Prostate gland (tissue), 2 donors: ENCODE results near the gene DHX30. TPM values are rescaled to one million over a fixed set of nuclear protein-coding genes. Genes with fewer than 3 reads are reported as not detected.

Experiments used
- DNase-seq: peaks from one replicate; pipeline ENCODE4 v3.0.0-alpha.2; 2019; ENCODE audit warnings: low spot score
- H3K27ac ChIP-seq, 2 donors: fragments of 200-600 bp; sonication (generic); 2 replicates each; pipeline ENCODE4 v1.5.1; 2017 to 2019
- H3K27me3 ChIP-seq: fragments of 200-600 bp; sonication (generic); replicated peaks from 2 replicates; pipeline ENCODE4 v1.5.1; 2019; ENCODE audit not compliant: insufficient read depth
- H3K36me3 ChIP-seq, 2 donors: fragments of 200-600 bp; sonication (generic); 1 replicate in 1 of 2; 2 replicates in 1 of 2; pipeline versions ENCODE4 v1.5.1 to v1.8.1; 2017 to 2019
- H3K4me1 ChIP-seq: fragments of 200-600 bp; sonication (generic); replicated peaks from 2 replicates; pipeline ENCODE4 v1.5.1; 2019
- H3K4me3 ChIP-seq, 2 donors: fragments of 200-600 bp; sonication (generic); 2 replicates each; pipeline ENCODE4 v1.5.1; 2017 to 2019
- H3K9me3 ChIP-seq: fragments of 200-600 bp; sonication (generic); 2 replicates; pipeline ENCODE4 v1.5.1; 2017
- CTCF ChIP-seq, 4 experiments: fragments of 200-600 bp in 2 of 4; fragments of 450-650 bp in 2 of 4; sonication (generic) in 2 of 4; IDR thresholded peaks; 1 replicate in 3 of 4; 2 replicates in 1 of 4; pipeline ENCODE4 v1.5.1; 2016 to 2019; ENCODE audit warnings: antibody characterized with exemption in 4 of 4, mild to moderate bottlenecking in 2 of 4, moderate library complexity in 2 of 4
- POLR2A ChIP-seq: fragments of 450-650 bp; IDR thresholded peaks from one replicate; pipeline ENCODE4 v1.6.1; 2016; ENCODE audit warnings: antibody characterized with exemption, mild to moderate bottlenecking
- POLR2AphosphoS5 ChIP-seq: sonication (generic); formaldehyde crosslinking; IDR thresholded peaks from one replicate; pipeline ENCODE4 v1.6.1; 2017; ENCODE audit warnings: antibody characterized with exemption
- whole genome bisulfite sequencing: methylation state at CpG from one replicate; pipeline ENCODE4 v1.1.5; 2018; 5-methylcytosine and 5-hydroxymethylcytosine counted together
- intact Hi-C: fragments of 100-400 bp; cut with DNase I; formaldehyde crosslinking; loops from one replicate; pipeline ENCODE4 v1.14.2; 2022
- total RNA-seq, 2 donors: library from RNA; depleted of rRNA; stranded (reverse); fragments of >200 nt; gene quantifications; one replicate each; pipeline ENCODE4 v1.1.0, GENCODE V29; 2016

DHX30 gene
- total RNA-seq, 2 donors from 2014 or later: 72.9 to 107 TPM

GRCh38 chr3:47792699-47793098 lies 10.2 kb upstream of the DHX30 start:
- TF ChIP-seq CTCF (IDR thresholded peaks at IDR 0.05) (no peak), POLR2A (no peak), POLR2AphosphoS5 (no peak)
- no peaks in the 10 kb centered on the region for H3K9me3 ChIP-seq
- H3K27ac ChIP-seq: no peak overlapping the region
- no peak for DNase-seq
- no peak overlapping the region for H3K4me3 ChIP-seq
- intact Hi-C loops: no loop called here
- no peaks in the 10 kb centered on the region for H3K27me3 ChIP-seq
- 96% methylated on average over 2 of the region's 2 CpGs for WGBS
- no peaks in the 10 kb centered on the region for H3K4me1 ChIP-seq
- H3K36me3 ChIP-seq: no peaks in the 10 kb centered on the region

GRCh38 chr3:47794544-47794943 lies 8.4 kb upstream of the DHX30 start:
- no peak for TF ChIP-seq POLR2A
- no peak for TF ChIP-seq CTCF (IDR thresholded peaks at IDR 0.05)
- no peak for TF ChIP-seq POLR2AphosphoS5
- H3K27ac ChIP-seq: no peak overlapping the region
- intact Hi-C loops: no loop called here
- no peak for DNase-seq
- no peaks in the 10 kb centered on the region for H3K27me3 ChIP-seq
- no peaks in the 10 kb centered on the region for H3K4me1 ChIP-seq
- 87% methylated on average over 4 of the region's 4 CpGs for WGBS
- H3K36me3 ChIP-seq: no peaks in the 10 kb centered on the region
- H3K4me3 ChIP-seq: no peak overlapping the region
- H3K9me3 ChIP-seq: no peaks in the 10 kb centered on the region

GRCh38 chr3:47799733-47800132 lies 3.2 kb upstream of the DHX30 start:
- no peak overlapping the region for H3K27ac ChIP-seq
- H3K9me3 ChIP-seq: no peaks in the 10 kb centered on the region
- TF ChIP-seq POLR2AphosphoS5 (no peak), POLR2A (no peak), CTCF (IDR thresholded peaks at IDR 0.05) (no peak)
- intact Hi-C loops: no loop called here
- WGBS: 90% methylated on average over 4 of the region's 4 CpGs
- no peaks in the 10 kb centered on the region for H3K36me3 ChIP-seq
- no peaks in the 10 kb centered on the region for H3K4me1 ChIP-seq
- no peaks in the 10 kb centered on the region for H3K27me3 ChIP-seq
- H3K4me3 ChIP-seq: no peak overlapping the region
- no peak for DNase-seq

GRCh38 chr3:47803480-47804025 lies 615 bp downstream of the DHX30 start:
- intact Hi-C loops: no loop called here
- under 1% methylated on average over 13 of the region's 20 CpGs for WGBS
- no peak for TF ChIP-seq POLR2A

GRCh38 chr3:47804577-47804976 lies 1.6 kb downstream of the DHX30 start:
- Histone ChIP-seq H3K4me3 (no peak overlapping the region), H3K27me3 (no peaks in the 10 kb centered on the region), H3K27ac (no peak overlapping the region), H3K9me3 (no peaks in the 10 kb centered on the region), H3K36me3 (peaks cover 0 to 8% of the 10 kb centered on the region in 2 donors), H3K4me1 (no peaks in the 10 kb centered on the region)
- TF ChIP-seq CTCF (IDR thresholded peaks at IDR 0.05) (no peak), POLR2AphosphoS5 (no peak), POLR2A (no peak)
- 66% methylated on average over 1 of the region's 1 CpG for WGBS
- DNase-seq: no peak
- intact Hi-C loops: no loop called here

More at GRCh38 chr3:47803480-47804025, 615 bp downstream of the DHX30 start:
- no peaks in the 10 kb centered on the region for H3K27me3 ChIP-seq
- H3K36me3 ChIP-seq: peaks cover 0 to 8% of the 10 kb centered on the region in 2 donors
- peak overlapping the region; percentile 92 to 97 for H3K27ac ChIP-seq
- DNase-seq: no peak
- H3K4me1 ChIP-seq: no peaks in the 10 kb centered on the region
- peak overlapping the region; percentile 93 to 95 for H3K4me3 ChIP-seq
- H3K9me3 ChIP-seq: no peaks in the 10 kb centered on the region
